Testis (tissue), 3 donors: Measurements from ENCODE around the gene TMEM121. TPM values are rescaled to one million over a fixed set of nuclear protein-coding genes. Genes with fewer than 3 reads are reported as not detected.

Experiments used
- DNase-seq: peaks from one replicate; pipeline ENCODE4 v3.0.0-alpha.2; 2019
- H3K27ac ChIP-seq, 2 donors: fragments of 200-600 bp; sonication (generic); one replicate each; pipeline ENCODE4 v1.5.1; 2019
- H3K27me3 ChIP-seq: fragments of 200-600 bp; sonication (generic); one replicate; pipeline ENCODE4 v1.5.1; 2019
- H3K36me3 ChIP-seq: fragments of 200-600 bp; sonication (generic); one replicate; pipeline ENCODE4 v1.5.1; 2017; ENCODE audit warnings: low read depth; ENCODE audit errors: missing control alignments
- H3K4me1 ChIP-seq: fragments of 200-600 bp; sonication (generic); one replicate; pipeline ENCODE4 v1.5.1; 2019
- H3K4me3 ChIP-seq, 2 donors: fragments of 200-600 bp; sonication (generic); one replicate each; pipeline ENCODE4 v1.5.1; 2017 to 2019
- H3K9me3 ChIP-seq: fragments of 200-600 bp; sonication (generic); one replicate; pipeline ENCODE4 v1.5.1; 2017
- CTCF ChIP-seq, 3 experiments: fragments of 450-650 bp in 2 of 3; fragments of 200-600 bp in 1 of 3; sonication (generic) in 1 of 3; IDR thresholded peaks; one replicate each; pipeline ENCODE4 v1.5.1; 2016 to 2019; ENCODE audit warnings: antibody characterized with exemption in 3 of 3, mild to moderate bottlenecking in 2 of 3, moderate library complexity in 1 of 3
- POLR2A ChIP-seq: fragments of 450-650 bp; IDR thresholded peaks from one replicate; pipeline ENCODE4 v1.6.1; 2017; ENCODE audit warnings: antibody characterized with exemption, mild to moderate bottlenecking, moderate library complexity
- WGBS, 2 donors: methylation state at CpG; one replicate each; pipeline ENCODE4 v1.1.5; 2018; 5-methylcytosine and 5-hydroxymethylcytosine counted together
- intact Hi-C: fragments of 100-400 bp; cut with DNase I; formaldehyde crosslinking; loops from one replicate; pipeline ENCODE4 v1.15.1; 2023; ENCODE audit warnings: low total_unique reads
- polyA plus RNA-seq: library from polyadenylated mRNA; stranded (reverse); fragments of 350-450 nt; fragmentation: Illumina TruSeq; extraction: RNeasy Lipid Tissue Mini Kit (QIAGEN cat#74804); gene quantifications from one replicate; pipeline ENCODE4 v1.2.3, GENCODE V29; 2014; ENCODE audit warnings: low read depth, low replicate concordance; ENCODE audit not compliant: insufficient read depth
- total RNA-seq, 2 donors: library from RNA; depleted of rRNA; stranded (reverse); fragments of >200 nt; gene quantifications; one replicate each; pipeline ENCODE4 v1.2.3, GENCODE V29; 2016

Gene TMEM121
- total and polyA plus RNA-seq, 3 donors from 2014 or later, result 1.4 to 4.8 (median 3.7) TPM

- no peak for DNase-seq
- no peaks in the 10 kb centered on the region for H3K36me3 ChIP-seq
- WGBS, 2 donors, result 73 to 89% methylated on average over 6 to 7 of the region's 7 CpGs
- no peak overlapping the region for H3K27ac ChIP-seq
- no peak overlapping the region for H3K4me3 ChIP-seq
- peaks cover 9% of the 10 kb centered on the region for H3K4me1 ChIP-seq
- TF ChIP-seq POLR2A, result no peak
- TF ChIP-seq CTCF (IDR thresholded peaks at IDR 0.05), result no peak
- H3K9me3 ChIP-seq, result no peaks in the 10 kb centered on the region
- intact Hi-C loops, result no loop called here
- H3K27me3 ChIP-seq, result no peaks in the 10 kb centered on the region
These were observed 23.1 kb upstream of the TMEM121 start for GRCh38 chr14:105503296-105503640.

GRCh38 chr14:105503935-105504692 is 22.3 kb upstream of the TMEM121 start:
- no peak for DNase-seq
- 70 to 72% methylated on average over 25 to 28 of the region's 29 CpGs for WGBS, 2 donors

GRCh38 chr14:105505101-105505500 is 21.3 kb upstream of the TMEM121 start:
- no peak overlapping the region for H3K27ac ChIP-seq
- H3K36me3 ChIP-seq, result no peaks in the 10 kb centered on the region
- DNase-seq, result no peak
- no peaks in the 10 kb centered on the region for H3K27me3 ChIP-seq
- WGBS, 2 donors, result 92 to 94% methylated on average over 8 to 12 of the region's 16 CpGs
- intact Hi-C loops, result no loop called here
- no peaks in the 10 kb centered on the region for H3K4me1 ChIP-seq
- H3K4me3 ChIP-seq, result no peak overlapping the region
- no peaks in the 10 kb centered on the region for H3K9me3 ChIP-seq
- TF ChIP-seq CTCF (IDR thresholded peaks at IDR 0.05) (no peak), POLR2A (no peak)

More at GRCh38 chr14:105503935-105504692, 22.3 kb upstream of the TMEM121 start:
- Histone ChIP-seq H3K36me3 (no peaks in the 10 kb centered on the region), H3K4me3 (no peak overlapping the region), H3K9me3 (no peaks in the 10 kb centered on the region), H3K27ac (no peak overlapping the region), H3K27me3 (no peaks in the 10 kb centered on the region), H3K4me1 (peaks cover 6% of the 10 kb centered on the region)
- no peak for TF ChIP-seq POLR2A
- no peak for TF ChIP-seq CTCF (IDR thresholded peaks at IDR 0.05)
- intact Hi-C loops, result no loop called here

- 78 to 89% methylated on average over 15 to 17 of the region's 17 CpGs for WGBS, 2 donors
- Histone ChIP-seq H3K4me1 (no peaks in the 10 kb centered on the region), H3K4me3 (no peak overlapping the region), H3K27ac (no peak overlapping the region), H3K27me3 (no peaks in the 10 kb centered on the region), H3K36me3 (no peaks in the 10 kb centered on the region), H3K9me3 (no peaks in the 10 kb centered on the region)
- no peak for TF ChIP-seq CTCF (IDR thresholded peaks at IDR 0.05)
- no peak for TF ChIP-seq POLR2A
- DNase-seq, result no peak
- intact Hi-C loops, result no loop called here
These were observed 19.1 kb upstream of the TMEM121 start for GRCh38 chr14:105507247-105507646.

GRCh38 chr14:105508069-105508468 is 18.3 kb upstream of the TMEM121 start:
- Histone ChIP-seq H3K9me3 (no peaks in the 10 kb centered on the region), H3K27ac (no peak overlapping the region), H3K4me3 (no peak overlapping the region), H3K27me3 (no peaks in the 10 kb centered on the region), H3K4me1 (no peaks in the 10 kb centered on the region), H3K36me3 (no peaks in the 10 kb centered on the region)
- DNase-seq, result no peak
- intact Hi-C loops, result no loop called here
- TF ChIP-seq POLR2A (no peak), CTCF (IDR thresholded peaks at IDR 0.05) (no peak)
- WGBS, 2 donors, result 79 to 85% methylated on average over 16 of the region's 16 CpGs
